IPS-18a (cell line): Measurements from ENCODE around the gene RAX2.

Experiments
- H3K27ac ChIP-seq: one replicate; pipeline ENCODE4 v1.5.1; 2013; ENCODE audit warnings: low read length
- H3K27me3 ChIP-seq: one replicate; pipeline ENCODE4 v1.6.1; 2013; ENCODE audit warnings: mild to moderate bottlenecking, low read length; ENCODE audit not compliant: control insufficient read depth, insufficient read depth
- H3K36me3 ChIP-seq: one replicate; pipeline ENCODE4 v1.6.1; 2013; ENCODE audit warnings: low read depth, low read length; ENCODE audit not compliant: control insufficient read depth
- H3K4me1 ChIP-seq: one replicate; pipeline ENCODE4 v1.6.1; 2013; ENCODE audit warnings: low read depth, low read length; ENCODE audit not compliant: control insufficient read depth
- H3K4me3 ChIP-seq: one replicate; pipeline ENCODE4 v1.5.1; 2013; ENCODE audit warnings: low read length
- H3K9ac ChIP-seq: one replicate; pipeline ENCODE4 v1.6.1; 2013; ENCODE audit warnings: mild to moderate bottlenecking, low read length, moderate library complexity
- H3K9me3 ChIP-seq: one replicate; pipeline ENCODE4 v1.6.1; 2013; ENCODE audit warnings: low read depth, low read length; ENCODE audit not compliant: control insufficient read depth

The RAX2 gene

DNA sequence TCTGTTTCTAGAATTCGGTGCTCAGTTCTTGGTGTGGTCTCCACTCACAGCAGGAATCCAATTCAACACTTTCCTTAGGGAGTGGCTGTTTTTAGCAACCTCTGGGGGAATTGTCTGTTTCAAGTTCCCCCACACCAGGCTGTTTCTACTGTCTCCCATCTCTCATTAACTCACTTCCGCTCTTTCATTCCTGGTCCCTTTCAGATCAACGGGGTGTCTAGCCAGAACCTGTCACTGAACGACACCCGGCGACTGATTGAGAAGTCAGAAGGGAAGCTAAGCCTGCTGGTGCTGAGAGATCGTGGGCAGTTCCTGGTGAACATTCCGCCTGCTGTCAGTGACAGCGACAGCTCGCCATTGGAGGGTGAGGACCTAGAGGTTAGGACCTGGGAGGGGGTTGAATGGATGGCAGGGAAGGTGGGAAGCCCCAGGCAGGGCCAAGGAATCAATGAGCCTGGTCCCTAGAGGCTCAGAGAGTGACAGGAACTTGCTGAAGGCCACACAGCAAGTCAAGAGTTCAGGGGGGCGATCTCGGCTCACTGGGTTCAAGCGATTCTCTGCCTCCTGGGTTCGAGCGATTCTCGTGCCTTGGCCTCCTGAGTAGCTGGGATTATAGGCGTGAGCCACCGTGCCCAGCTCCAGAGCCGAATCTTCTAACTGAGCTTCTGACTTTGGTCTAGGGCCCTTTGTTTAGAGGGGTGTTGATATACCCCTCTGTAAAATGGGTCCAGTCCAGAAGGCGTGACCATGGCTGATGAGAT is 38.3 kb downstream of the RAX2 start:
- Histone ChIP-seq H3K9ac (no peak overlapping the region), H3K27ac (no peak overlapping the region), H3K36me3 (no peaks in the 10 kb centered on the region), H3K27me3 (no peaks in the 10 kb centered on the region), H3K4me3 (no peak overlapping the region), H3K9me3 (no peaks in the 10 kb centered on the region), H3K4me1 (no peaks in the 10 kb centered on the region)

DNA sequence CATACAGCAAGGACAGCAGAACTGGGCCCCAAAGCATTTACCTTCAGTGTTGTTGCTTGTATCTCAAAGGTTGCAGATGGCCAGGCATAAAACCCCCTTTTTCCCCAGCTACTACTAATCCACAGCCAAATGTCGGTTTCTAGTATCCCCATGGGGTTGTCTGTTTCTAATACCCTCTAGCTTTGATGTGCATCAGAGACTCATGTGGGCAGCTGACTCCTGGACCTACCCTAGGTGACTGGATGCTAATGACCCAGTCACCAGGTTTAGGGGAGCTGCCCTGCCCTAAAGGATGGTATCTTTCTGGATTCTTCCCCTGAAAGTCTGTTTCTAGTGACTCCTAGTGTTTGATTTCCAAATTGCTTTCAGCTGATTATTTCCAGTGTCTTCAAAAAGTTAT is 39.9 kb downstream of the RAX2 start:
- no peak overlapping the region for H3K4me3 ChIP-seq
- H3K9me3 ChIP-seq = no peaks in the 10 kb centered on the region
- no peak overlapping the region for H3K9ac ChIP-seq
- H3K36me3 ChIP-seq = no peaks in the 10 kb centered on the region
- H3K4me1 ChIP-seq = no peaks in the 10 kb centered on the region
- H3K27ac ChIP-seq = no peak overlapping the region
- H3K27me3 ChIP-seq = no peaks in the 10 kb centered on the region

- H3K9me3 ChIP-seq = no peaks in the 10 kb centered on the region
- no peak overlapping the region for H3K27ac ChIP-seq
- no peaks in the 10 kb centered on the region for H3K27me3 ChIP-seq
- no peaks in the 10 kb centered on the region for H3K36me3 ChIP-seq
- no peak overlapping the region for H3K4me3 ChIP-seq
- H3K9ac ChIP-seq = no peak overlapping the region
- peaks cover 3% of the 10 kb centered on the region for H3K4me1 ChIP-seq
Measured at GRCh38 chr19:3730457-3730958, 41.5 kb downstream of the RAX2 start.

DNA sequence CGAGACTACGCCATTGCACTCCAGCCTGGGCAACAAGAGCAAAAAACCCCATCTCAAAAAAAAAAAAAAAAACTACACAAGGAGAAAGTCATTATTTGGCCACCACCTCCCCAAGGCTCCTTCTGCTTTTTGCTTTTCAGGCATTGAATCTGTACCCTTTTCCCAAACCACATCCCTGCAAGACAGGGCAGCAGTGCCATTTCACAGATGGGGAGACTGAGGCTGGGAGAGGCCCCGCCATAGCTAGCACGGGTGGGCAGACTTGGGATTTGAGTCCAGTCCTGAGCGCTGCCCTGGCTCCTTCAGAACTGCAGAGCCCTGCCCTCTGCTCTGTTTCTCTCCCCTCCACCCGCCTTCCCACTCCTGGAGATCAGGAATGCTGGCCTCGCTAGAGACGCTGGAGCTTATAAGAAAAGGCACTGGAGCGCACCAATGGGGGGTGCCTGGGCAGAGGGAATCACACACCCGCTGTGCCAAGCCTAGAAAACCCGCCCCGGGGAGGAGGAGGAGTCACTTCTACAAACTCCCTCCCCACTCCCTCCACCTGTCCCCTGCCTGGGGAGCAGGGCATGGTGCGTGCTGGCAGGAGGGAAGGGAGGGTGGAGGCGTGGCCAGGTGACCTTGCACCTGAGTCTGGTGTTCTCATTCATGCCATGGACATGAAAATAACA is 46.3 kb downstream of the RAX2 start:
- H3K4me1 ChIP-seq = peaks cover 7% of the 10 kb centered on the region
- no peaks in the 10 kb centered on the region for H3K9me3 ChIP-seq
- H3K27ac ChIP-seq = no peak overlapping the region
- no peaks in the 10 kb centered on the region for H3K36me3 ChIP-seq
- no peak overlapping the region for H3K9ac ChIP-seq
- peaks cover 7% of the 10 kb centered on the region for H3K27me3 ChIP-seq
- H3K4me3 ChIP-seq = no peak overlapping the region

DNA sequence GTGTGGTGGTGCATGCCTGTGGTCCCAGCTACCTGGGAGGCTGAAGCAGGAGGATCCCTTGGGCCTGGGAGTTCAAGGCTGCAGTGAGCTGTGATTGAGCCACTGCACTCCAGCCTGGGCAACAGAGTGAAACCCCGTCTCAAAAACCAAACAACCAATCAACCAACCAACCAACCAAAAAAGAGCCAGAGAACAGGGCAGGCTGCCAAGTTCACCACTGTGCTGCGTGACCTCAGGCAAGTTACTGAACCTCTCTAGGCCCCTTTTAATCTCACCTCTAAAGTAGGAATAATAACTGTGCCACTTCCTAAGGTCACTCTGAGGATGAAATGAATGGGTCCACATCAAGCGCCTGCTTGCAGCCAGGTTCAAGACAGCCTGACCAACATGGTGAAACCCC is 46.9 kb downstream of the RAX2 start:
- H3K36me3 ChIP-seq = no peaks in the 10 kb centered on the region
- no peak overlapping the region for H3K4me3 ChIP-seq
- no peak overlapping the region for H3K9ac ChIP-seq
- no peak overlapping the region for H3K27ac ChIP-seq
- no peaks in the 10 kb centered on the region for H3K9me3 ChIP-seq
- peaks cover 7% of the 10 kb centered on the region for H3K4me1 ChIP-seq
- peaks cover 7% of the 10 kb centered on the region for H3K27me3 ChIP-seq

DNA sequence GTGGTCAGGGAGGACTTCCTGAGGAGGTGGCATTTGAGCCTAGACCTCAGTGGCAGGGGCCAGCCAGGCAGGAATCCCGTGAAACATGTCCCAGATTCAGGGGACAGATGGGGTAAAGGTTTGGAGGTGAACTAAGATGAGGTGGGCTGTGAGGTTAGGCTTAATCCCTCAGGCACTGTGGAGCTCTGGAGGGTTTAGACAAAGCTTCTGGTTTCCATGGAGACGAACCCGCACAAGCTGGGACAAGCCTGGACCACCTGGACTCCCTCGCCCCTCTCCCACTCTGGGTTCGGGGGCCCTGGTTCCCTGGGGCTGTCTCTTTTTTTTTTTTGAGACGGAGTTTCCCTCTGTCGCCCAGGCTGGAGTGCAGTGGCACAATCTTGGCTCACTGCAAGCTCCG is 48.1 kb downstream of the RAX2 start:
- H3K9ac ChIP-seq = no peak overlapping the region
- no peak overlapping the region for H3K4me3 ChIP-seq
- H3K9me3 ChIP-seq = no peaks in the 10 kb centered on the region
- H3K27me3 ChIP-seq = peaks cover 7% of the 10 kb centered on the region
- no peaks in the 10 kb centered on the region for H3K36me3 ChIP-seq
- H3K27ac ChIP-seq = no peak overlapping the region
- H3K4me1 ChIP-seq = peaks cover 7% of the 10 kb centered on the region

DNA sequence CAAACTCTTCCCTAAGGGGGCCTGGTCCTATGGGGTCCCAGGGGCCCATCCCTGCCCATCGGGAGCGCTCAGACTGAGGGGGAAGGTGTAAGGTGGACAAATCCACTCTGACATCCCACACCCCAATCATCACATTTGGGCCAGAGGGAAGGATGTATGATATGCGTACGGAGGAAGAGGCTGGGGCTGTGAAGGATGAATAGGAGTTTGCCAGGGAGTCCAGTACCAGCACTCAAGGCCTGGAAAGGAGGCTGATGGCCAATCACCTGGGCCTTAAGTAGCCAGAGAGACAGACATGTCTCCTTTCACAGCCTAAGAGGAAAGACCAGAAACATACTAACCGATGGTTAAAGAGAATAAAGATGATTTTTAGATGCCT is 48.9 kb downstream of the RAX2 start:
- Histone ChIP-seq H3K4me3 (no peak overlapping the region), H3K9me3 (no peaks in the 10 kb centered on the region), H3K9ac (no peak overlapping the region), H3K27me3 (peaks cover 7% of the 10 kb centered on the region), H3K36me3 (no peaks in the 10 kb centered on the region), H3K4me1 (peaks cover 7% of the 10 kb centered on the region), H3K27ac (no peak overlapping the region)

DNA sequence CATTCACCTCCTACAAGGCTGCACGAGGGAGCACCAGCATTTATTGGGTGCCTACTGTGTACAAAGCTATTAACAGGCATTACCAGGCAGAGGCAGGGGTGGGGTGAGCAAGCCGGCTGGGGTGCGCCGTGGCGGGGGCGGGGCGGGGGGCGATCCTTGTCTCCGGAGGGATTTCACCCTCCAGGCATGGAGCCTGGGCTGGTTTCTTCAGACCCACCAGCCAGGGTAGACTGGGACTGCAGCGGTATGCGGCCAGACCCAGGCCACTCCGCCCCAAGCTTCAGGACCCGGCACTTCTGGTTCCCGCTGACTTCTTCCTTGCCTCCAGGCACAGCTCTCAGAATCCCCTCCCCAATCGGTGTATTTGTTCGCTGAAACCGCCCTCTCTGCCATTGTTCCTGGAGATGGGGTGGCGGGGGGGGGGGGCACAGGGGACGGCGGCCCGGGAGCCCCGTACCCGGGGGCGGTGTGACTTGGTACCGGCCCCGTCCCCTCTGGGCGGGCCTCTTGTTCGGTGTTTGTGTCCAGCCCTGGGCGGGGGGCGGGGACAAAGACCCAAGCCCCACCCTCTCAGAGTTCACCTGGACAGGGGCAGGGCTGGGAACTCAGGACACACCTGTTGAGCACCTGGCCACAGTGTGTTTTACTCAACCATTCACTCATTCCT is 49.5 kb downstream of the RAX2 start:
- Histone ChIP-seq H3K9me3 (no peaks in the 10 kb centered on the region), H3K4me3 (peak overlapping the region; percentile 64)

GRCh38 chr19:3721887-3722442 is 50.1 kb downstream of the RAX2 start:
- peaks cover 7% of the 10 kb centered on the region for H3K4me1 ChIP-seq
- no peak overlapping the region for H3K9ac ChIP-seq
- H3K9me3 ChIP-seq = no peaks in the 10 kb centered on the region
- H3K4me3 ChIP-seq = peak overlapping the region; percentile 64
- no peak overlapping the region for H3K27ac ChIP-seq
- peaks cover 7% of the 10 kb centered on the region for H3K27me3 ChIP-seq
- no peaks in the 10 kb centered on the region for H3K36me3 ChIP-seq

More for the DNA sequence above, 49.5 kb downstream of the RAX2 start:
- Histone ChIP-seq H3K36me3 (no peaks in the 10 kb centered on the region), H3K9ac (no peak overlapping the region), H3K27ac (no peak overlapping the region), H3K4me1 (peaks cover 7% of the 10 kb centered on the region), H3K27me3 (peaks cover 7% of the 10 kb centered on the region)

DNA sequence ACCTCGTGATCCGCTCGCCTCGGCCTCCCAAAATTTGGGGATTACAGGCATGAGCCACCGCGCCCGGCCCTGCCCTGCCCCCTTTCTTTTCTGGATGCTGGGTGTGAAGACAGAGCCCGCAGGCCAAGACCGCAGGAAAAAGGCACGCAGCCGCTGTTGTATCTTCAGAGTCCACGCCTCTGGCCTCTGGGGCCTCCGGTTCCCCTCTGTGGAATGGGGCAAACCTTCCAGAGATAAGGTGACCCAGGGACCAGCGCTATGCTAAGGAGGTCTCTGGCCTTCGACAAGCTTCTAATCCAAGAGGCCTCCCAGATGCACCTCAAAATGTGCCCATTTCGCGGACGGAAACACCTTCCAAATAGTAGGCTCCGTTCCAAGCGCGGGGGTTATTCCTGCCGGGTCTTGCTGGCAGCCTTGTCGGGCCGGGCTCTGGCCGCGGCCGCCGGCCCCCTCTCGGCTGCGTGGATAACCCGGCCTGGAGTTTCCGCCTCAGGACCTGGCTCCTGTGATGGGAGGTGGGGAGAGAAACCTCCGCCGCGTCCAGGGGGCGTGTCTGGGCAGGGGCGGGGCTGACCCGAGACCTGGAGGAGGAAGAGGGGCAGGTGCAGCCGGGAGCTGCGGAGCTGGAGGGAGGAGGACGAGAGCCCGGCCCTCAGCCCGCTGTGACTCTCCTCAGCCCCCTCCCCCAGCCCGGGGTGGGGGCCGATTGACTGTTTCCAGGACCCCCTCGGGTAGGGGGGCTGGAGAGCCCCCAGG is 50.7 kb downstream of the RAX2 start:
- Histone ChIP-seq H3K9me3 (no peaks in the 10 kb centered on the region), H3K36me3 (no peaks in the 10 kb centered on the region), H3K27ac (no peak overlapping the region), H3K4me3 (peak overlapping the region; percentile 64), H3K9ac (no peak overlapping the region), H3K27me3 (peaks cover 7% of the 10 kb centered on the region), H3K4me1 (peaks cover 7% of the 10 kb centered on the region)

DNA sequence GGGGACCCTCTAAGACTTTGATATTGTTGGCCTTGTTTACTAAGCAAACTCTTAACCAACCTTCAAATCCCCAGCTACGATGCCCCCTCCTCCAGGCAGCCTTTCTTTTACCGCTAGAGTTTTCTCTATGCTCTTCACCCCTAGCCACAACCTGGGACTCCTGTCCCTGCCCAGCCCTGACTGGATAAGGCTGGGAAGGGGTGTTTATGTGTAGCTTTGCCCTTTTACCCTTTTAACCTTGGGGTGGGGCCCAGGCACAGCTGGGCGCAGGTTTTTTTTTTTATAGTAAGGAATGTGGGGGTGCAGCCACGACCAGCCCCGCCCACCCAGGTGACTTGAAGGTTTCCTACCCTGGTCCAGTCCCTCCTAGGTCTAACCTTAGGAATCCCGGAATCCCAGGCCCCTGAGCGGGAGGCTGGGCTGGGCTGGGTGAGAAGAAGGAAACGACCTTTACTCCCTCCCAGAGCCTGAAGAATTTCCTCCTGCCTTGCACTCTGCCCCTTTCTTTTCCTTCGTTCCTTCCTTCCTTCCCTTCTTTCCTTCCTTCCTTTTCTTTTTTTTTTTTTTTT is 51.6 kb downstream of the RAX2 start:
- no peak overlapping the region for H3K9ac ChIP-seq
- no peaks in the 10 kb centered on the region for H3K36me3 ChIP-seq
- H3K27ac ChIP-seq = no peak overlapping the region
- no peak overlapping the region for H3K4me3 ChIP-seq
- H3K9me3 ChIP-seq = no peaks in the 10 kb centered on the region
- H3K27me3 ChIP-seq = peaks cover 7% of the 10 kb centered on the region
- H3K4me1 ChIP-seq = peaks cover 3% of the 10 kb centered on the region
